ENCODE data around the gene GREB1.

Gene GREB1, protein sequence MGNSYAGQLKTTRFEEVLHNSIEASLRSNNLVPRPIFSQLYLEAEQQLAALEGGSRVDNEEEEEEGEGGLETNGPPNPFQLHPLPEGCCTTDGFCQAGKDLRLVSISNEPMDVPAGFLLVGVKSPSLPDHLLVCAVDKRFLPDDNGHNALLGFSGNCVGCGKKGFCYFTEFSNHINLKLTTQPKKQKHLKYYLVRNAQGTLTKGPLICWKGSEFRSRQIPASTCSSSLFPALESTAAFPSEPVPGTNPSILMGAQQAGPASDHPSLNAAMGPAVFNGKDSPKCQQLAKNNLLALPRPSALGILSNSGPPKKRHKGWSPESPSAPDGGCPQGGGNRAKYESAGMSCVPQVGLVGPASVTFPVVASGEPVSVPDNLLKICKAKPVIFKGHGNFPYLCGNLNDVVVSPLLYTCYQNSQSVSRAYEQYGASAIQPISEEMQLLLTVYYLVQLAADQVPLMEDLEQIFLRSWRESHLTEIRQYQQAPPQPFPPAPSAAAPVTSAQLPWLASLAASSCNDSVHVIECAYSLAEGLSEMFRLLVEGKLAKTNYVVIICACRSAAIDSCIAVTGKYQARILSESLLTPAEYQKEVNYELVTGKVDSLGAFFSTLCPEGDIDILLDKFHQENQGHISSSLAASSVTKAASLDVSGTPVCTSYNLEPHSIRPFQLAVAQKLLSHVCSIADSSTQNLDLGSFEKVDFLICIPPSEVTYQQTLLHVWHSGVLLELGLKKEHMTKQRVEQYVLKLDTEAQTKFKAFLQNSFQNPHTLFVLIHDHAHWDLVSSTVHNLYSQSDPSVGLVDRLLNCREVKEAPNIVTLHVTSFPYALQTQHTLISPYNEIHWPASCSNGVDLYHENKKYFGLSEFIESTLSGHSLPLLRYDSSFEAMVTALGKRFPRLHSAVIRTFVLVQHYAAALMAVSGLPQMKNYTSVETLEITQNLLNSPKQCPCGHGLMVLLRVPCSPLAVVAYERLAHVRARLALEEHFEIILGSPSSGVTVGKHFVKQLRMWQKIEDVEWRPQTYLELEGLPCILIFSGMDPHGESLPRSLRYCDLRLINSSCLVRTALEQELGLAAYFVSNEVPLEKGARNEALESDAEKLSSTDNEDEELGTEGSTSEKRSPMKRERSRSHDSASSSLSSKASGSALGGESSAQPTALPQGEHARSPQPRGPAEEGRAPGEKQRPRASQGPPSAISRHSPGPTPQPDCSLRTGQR (N-terminal part only)

DNA sequence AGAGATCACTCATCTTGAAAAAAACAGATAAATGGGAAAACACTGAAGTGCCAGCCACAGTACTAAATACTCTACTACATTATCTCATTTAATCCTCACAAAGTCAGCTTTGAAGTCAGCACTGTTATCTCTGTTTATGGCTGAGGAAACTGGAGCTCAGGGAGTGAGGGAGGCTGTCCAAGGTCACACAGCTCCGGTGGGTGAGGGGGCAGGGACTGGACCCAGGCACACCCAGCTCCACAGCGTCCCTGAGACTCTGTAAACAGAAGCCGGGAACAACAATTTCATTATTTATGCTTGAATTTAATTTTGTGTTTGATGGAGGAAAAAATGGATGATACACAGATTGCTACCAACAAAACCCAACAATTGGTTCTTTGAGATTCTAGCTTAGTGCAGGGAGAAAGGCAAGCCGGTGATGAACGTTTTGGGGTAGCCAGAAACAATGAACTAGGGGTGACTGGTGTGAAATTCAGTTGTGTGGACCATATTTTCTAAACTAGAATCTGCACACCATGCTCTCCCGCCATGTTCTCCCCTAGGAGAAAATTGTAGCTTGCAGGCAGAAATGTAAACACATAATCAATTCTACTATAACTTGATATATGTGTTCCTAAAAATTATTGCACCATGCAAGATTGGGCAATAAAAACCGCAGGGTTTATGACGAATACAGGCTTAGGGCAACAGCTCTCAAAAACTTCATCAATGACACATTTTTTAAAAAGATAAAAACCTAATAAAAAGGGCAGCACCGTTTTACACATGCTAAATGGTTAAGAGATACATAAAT is at the start of gene GREB1:
GREB1 (plus strand) TSS at position 768 of the 793 bp plus-strand sequence. CDS start 22,570 bp downstream, outside the sequence.
- no peak for DNase-seq (ENCODE audit: low spot score)

DNA sequence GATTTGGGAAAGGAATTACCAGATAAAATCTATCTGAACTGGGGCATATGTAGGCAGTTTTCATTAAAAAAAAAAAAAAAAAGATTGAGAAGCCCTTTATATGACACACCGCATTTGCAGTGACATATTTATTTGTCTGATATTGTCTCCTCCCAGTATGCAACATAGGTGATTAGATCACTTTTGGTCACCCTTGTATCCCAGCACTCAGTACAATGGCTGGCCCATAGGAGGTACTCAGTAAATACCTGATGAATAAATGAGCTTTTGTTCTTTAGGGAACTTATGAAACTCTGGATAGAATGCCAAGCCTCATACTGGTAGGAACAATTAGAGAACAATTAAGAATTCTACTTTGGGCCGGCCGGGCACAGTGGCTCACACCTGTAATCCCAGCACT is 45.0 kb upstream of the GREB1 start:
- no peak for DNase-seq (ENCODE audit: low spot score)

DNA sequence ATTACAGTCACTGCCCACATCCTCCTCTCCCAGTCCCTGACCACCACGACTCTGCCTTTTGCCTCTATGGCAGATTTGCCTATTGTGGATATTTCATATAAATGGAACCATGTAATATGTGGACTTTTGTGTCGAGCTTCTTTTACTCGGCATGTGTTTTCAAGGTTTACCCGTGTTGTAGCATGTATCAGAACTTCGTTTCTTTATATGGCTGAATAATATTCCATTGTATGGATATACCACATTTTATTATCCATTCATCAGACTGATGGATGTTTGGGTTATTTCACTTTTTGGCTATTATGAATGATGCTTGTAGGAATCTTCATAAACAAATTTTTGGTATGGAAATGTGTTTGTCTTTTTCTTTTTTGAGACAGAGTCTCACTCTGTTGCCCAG is 43.7 kb upstream of the GREB1 start:
- DNase-seq (ENCODE audit: low spot score), result no peak

DNA sequence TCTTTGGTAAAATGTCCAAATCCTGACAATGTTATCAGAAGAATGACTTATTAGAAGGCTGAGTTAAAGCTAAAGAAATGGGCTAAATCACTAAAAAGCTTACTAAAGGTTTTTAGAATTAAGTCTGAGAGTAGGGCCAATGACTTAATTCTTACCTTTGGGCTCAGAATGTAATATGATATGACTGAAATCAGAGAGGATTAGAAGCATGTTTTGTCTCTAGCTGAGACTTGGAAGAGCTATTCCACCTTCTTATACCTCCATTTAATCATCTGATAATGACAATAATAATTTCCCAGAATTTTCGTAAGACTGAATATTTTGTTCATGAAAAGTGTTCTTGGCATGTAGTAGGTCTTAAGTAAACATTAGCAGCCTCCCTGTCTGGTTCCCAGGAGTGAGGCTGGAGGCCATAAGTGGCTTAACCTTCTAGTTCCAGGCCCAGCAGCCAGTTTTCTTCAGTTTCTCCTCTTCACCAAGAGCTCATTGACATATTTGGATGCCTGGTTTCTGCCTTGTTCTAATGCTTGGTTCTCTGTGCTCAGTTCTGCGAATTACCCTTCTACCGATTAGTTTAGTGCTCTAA is 42.4 kb upstream of the GREB1 start:
- no peak for DNase-seq (ENCODE audit: low spot score)

DNA sequence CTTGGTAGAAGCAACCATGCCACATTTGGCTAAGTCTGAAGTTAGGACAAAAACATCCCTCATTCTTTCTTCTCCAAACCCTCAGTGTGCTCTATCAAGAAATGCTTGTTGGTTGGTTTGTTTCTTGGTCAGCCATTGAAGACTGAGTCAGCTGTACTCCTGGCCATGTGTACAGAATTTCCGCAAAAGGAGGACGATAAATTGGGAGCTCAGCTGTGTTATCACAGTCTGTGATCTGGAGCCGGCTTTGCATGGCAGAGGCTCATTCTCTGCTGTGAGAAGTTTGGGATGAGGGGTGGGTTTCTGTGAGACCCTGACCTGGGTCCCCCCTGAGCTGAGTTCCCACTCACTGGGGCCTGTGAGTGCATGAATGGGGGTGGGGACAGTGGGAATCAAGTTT is 41.6 kb upstream of the GREB1 start:
- no peak for DNase-seq (ENCODE audit: low spot score)

DNA sequence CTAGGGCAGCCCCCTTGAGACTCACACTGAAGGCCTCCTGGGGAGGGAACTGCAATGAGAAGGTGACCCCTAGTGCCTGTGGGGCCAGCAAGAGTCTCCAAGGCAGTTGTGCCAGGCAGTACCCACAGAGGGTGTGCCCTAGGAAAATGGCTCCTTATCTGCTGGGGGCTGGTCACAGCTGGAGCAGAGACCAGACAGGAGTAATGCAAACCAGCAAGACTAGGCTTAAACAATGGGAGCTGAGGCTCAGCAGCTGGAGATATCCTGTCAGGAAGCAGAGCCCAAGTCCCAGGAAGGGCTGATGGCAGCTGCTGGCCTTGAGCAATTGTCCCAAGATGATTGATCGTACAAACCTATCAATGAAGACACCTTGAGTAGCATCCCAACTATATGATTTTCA is 41.1 kb upstream of the GREB1 start:
- DNase-seq (ENCODE audit: low spot score), result no peak

DNA sequence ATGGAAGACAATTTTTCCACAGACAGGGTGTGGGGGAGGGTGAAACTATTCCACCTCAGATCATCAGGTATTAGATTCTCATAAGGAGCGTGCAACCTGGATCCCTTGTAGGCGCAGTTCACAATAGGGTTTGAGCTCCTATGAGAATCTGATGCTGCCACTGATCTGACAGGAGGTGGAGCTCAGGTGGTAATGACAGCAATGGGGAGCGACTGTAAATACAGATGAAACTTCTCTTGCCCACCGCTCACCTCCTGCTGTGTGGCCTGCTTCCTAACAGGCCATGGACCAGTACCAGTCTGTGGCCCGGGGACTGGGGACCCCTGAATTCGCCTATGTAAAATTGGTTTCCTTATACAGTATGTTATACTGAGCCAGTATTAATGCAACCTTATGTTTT is 40.6 kb upstream of the GREB1 start:
- no peak for DNase-seq (ENCODE audit: low spot score)

DNA sequence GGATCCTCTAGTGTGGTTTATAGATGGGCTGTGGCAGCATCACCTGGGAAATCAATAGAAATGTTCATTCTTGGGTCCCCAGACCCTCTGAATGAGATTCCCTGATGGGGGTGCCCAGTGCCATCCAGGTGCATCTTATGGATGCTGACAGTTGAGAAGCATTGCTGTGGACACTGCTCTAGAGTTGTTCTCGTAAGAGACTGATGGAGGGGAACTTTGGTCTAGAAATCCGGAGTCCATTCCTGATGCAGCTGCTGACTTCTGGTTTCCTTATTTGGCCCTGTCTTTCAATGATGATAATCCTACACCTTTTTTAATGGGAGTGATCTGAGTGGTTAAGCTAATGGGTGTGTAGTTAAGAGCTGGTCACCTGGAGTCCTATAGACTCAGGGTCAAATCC is 39.5 kb upstream of the GREB1 start:
- no peak for DNase-seq (ENCODE audit: low spot score)

DNA sequence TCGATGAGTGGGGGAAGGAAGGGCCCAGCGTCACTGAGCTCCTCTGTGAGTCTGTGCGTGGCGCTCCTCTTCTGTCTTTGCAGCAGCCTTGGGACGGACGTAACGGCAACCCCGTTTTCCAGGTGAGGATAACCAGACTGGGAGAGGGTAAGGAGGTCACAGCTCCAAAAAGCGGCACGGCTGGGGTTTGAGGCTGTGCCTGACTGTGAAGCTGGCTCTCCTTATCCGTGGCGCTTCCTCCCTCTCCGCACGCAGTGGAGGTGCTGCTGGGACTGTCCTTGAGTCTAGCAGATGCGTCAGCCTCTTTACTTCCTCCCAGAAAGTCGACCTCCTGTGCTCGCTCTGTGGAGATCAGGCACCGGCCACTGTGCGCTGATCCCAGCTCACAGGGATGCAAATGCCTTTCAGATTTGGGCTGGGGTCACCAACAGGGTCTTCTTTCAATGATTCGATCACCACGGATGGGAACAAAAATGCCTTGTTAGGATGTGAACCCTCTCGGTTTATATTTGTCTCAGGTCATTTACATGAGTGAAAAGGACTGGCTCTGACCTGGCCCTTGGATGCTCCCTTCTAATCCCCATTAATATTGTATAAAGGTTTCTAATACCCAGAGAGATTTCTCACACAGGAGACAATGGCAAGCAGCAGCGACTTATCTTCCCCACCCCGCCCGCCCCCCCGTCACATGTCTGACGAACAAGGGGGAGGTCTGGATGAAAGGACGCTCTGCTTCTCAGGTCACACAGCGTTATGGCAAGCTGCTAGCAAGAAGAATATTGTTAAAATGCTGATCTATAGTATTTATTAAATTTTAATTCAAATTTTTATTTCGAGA is 37.8 kb upstream of the GREB1 start:
- DNase-seq (ENCODE audit: low spot score), result no peak

DNA sequence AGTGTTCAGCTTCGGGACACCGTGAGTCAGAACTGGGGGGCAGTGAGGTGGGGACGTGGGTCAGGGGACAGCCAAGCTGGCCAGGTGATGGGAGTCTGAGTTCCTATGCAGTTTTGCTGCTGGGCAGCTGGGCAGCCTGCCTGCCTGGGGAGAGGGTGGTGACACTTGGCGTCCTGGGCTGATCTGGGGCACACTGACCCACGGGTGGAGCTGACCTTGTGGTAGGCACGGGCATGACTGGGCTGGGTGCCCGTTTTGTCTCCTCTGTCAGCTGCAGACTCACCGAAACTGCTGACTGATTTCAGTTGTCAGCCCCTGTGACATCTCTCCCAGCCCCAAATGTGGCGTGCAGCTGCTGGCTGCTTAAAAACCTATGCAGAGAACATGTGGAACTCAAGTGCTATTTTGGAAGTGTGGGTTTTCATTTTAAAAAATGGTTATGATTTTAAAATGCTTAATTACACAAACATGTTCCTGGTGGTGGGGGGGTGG is 35.3 kb upstream of the GREB1 start:
- peak; percentile 20 for DNase-seq (ENCODE audit: low spot score)

DNA sequence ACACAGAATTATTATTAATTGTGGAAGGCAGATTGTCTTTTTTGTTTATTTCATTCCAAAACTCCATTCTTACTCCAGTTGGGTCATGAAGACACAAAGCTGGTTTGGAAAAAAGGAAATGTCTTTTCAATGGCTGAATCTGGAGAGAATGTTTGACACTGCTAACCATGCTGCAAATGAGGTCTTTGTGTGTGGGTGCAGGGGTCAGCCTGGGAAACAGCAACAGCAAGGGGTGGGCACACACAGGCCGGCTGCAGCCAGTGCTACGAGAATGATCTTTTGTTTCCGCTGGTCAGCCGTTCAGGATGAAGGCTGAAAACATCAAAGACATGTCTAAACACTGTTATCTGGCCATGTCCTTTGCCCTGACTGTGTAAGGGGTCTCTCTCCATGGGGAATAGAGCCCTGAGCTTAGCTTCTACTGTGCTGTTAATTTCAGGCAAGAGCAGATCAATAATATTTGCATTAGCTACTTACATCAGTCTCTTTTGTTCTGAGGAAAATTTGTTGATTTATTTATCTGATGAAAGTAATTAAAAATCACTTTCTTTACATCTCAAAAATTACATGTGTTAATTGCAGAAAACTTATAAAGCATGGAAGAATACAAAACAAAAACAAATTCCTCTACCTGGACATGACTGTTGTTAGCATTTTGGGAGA is 34.6 kb upstream of the GREB1 start:
- no peak for DNase-seq (ENCODE audit: low spot score)

DNA sequence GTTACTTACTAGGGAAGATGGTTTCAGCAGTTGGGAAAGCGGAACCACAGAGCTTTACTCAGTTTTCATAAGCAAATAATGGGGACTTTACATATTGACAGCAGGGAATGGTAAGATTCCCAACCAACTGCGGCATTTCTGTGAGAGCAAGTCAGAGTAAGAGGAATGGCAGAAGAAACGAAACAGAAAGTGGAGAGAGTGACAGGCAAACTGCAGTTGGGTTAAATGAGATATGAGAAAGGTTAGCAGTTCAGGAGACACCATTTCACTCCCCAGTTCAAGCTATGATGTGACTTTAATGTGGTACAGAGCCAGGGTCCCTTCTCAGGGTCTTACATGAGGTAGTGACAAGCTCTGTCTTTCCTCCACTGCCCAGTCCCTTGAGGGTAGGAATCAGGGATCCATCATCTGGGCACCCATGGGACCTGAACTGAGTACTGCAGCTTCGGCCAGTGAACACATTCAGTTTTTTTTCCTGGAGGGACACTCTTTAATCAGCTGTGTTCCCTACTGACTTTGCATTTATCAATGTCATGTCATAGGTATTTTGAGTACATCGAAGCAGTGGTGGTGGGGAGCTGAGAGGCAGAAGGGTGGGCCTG is 33.0 kb upstream of the GREB1 start:
- DNase-seq (ENCODE audit: low spot score), result no peak

DNA sequence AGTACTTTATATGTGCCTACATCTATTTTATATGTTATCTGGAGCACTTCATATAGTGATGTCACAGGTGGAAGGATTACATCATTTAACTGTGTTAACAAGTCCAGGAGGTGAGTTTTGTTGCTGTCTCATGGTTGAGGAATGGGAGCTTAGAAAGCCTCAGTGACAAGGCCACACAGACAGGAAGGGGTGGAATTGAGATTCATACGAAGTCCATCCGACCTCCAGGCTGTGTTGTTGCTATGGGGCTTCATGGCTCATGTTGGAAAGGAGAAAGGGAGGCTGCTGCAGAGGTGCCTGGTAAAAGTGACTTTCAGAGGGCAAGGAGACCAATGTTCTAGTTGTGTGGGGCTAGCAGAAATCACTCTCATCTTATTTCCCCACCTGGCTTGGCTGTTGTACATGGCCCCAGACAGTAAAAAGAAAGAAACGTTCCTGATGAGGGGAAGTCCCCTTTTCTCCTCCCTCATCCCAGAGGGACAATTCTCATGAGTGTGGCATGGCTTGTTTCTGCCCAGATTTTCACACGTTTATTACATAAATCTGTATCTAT is 31.0 kb upstream of the GREB1 start:
- no peak for DNase-seq (ENCODE audit: low spot score)

DNA sequence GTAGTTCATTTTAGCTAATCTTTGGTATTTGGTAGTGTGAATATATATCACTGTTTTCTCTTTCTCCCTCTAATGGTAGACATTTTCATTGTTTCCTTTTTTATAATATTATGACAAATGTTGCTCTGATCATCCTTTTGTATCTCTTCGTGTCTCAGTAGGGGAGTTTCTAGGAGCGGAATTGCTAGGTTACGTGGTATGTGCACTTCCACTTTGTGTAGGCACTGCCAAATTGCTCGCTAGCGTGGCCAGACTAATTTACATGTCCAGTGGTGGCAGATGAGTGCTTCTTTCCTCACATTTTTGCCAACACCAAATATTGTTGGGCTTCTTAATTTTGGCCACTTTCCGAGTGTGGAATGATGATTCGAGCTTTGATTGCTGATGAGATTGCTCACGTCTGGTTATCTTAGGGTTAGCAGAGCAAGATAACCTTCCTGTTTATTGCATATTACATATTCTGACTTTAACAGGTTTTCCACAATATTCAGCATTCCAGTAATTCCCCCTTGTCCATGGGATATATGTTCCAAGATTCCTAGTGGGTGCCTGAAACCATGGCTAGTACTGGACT is 30.4 kb upstream of the GREB1 start:
- DNase-seq (ENCODE audit: low spot score), result no peak

DNA sequence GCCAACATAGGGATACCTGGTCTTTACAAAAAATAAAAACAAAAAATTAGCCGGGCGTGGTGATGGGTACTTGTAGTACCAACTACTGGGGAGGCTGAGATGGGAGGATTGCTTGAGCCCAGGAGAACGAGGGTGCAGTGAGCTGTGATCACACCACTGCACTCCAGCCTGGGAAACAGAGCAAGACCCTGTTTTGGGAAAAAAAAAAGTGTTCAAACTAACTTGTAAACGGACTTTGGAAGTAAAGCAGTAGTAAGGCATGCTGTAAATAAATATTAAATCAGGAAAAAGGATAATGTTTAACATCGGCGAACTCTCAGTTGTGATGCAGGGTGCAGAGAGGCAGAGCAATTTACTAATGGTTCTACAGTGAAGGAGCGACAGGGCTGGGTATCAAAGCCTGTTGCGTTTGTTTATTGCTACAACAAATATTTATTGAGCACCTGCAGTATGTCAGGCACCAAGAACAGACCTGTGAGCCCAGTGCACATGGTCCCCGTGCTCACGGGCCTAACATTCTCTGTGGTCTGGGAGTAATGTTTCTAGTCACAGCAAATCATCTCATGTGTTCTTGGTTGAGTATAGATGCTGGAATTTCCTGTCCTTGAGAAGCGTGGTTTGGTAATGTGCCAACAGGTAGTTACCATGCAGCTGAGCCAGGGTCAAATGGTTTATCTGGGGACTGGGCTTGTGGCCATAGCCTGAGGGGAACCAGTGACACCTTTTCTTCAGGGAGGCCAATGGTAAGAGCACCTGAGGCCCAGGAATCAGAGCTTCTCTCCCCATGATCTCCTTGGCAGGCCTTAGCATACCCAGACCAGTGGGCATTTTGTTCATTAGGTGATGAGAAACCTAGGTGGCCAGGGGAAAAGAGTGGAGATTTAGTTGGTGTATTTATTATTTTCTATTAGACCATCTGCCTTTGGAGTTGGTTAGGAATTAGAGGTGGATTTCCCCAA is 27.9 kb upstream of the GREB1 start:
- no peak for DNase-seq (ENCODE audit: low spot score)

DNA sequence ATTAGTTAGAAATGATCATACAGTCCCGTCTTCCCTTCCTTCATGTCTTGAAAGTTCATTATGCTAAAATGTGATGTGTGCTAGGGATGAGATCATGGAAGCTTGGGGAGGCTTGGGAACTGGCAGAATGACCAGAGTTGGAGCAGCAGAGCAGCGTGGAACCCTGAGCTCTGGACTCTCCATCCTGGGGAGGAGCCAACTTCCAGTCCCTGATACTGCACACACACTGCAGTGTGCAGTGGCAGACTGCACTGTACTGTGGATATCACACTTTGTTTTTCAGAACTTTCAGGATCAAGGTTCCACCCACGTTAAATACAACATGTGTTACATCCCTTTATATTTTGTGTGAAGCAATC is 27.3 kb upstream of the GREB1 start:
- DNase-seq (ENCODE audit: low spot score), result no peak

DNA sequence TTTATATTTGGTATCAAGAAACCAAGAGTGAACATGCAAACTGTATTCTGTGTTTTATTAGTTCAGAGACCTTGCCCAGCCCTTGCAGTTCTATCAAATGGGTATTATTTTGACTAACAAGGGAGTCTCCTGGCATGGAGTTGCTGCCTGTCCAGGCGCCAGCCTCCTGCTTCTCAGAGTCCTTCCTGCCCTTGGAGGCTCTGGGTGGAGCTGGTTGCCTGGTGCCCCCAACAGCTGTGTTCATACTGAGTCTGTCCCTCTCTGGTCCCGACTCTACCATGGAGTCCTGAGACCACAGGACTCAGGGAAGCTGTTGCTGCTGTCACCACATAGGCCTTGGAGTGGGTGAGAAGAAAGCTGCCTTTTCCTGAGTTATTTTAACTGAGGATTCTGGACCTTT is 26.3 kb upstream of the GREB1 start:
- no peak for DNase-seq (ENCODE audit: low spot score)

Data from AG20443 (cell line).